Ammon's horn (tissue), 1 donor: ENCODE measurements around the gene ARHGAP22.

Experiments used
- DNase-seq: peaks from one replicate; pipeline ENCODE4 v3.0.0-alpha.2; 2016; ENCODE audit warnings: low spot score

The ARHGAP22 gene

DNA sequence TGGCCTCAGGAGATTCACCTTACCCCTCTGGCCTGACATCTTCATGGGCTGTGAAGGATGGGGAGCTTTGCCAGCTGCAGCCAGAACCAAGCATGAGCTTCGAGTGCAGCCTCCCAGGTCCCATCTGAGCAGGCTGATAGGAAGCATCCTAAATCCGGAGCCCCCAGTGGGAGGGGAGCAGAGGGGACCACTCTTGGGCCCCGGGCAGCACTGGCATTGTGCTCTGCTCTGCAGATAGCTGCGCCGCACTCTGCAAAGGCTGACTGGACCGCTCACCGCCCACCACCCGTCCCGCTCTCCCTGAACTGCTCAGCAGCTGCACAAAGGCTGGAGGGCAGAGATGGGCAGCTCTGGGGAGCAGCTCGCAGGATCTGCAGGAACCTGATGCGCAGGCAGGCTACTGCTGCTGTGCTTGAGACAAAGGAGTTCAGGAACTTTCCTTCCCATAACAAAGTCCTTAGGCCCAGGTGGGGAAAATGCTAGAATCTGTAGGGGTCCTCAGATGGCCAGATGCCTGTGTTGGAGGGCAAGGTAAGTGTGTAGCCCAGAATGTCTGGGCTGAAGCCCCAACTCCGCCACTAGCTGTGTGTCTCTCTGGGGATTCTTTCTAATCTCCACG lies 51.8 kb downstream of the ARHGAP22 start:
- no peak for DNase-seq

GRCh38 chr10:48551861-48552591 lies 52.8 kb downstream of the ARHGAP22 start:
- DNase-seq: peak; percentile 76

DNA sequence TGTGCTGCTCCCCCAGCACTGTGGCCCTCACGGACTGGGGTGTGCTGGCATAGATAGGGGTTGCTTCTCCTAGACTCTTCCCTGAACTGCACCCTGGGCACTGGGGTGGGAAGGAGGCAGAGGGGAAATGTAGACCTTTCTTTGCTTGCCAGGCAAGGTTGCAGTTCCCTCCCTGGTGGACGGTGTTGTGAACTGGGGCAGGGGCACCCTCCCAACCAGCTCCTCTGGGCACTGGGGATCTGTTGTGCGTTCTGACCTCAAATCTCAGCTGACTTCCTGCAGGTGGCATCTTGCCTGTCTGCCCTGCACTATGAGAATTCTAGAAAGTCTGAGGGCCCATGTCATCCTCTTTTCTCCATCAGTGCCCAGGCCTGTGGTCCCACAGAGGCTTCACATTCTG lies 53.9 kb downstream of the ARHGAP22 start:
- no peak for DNase-seq

DNA sequence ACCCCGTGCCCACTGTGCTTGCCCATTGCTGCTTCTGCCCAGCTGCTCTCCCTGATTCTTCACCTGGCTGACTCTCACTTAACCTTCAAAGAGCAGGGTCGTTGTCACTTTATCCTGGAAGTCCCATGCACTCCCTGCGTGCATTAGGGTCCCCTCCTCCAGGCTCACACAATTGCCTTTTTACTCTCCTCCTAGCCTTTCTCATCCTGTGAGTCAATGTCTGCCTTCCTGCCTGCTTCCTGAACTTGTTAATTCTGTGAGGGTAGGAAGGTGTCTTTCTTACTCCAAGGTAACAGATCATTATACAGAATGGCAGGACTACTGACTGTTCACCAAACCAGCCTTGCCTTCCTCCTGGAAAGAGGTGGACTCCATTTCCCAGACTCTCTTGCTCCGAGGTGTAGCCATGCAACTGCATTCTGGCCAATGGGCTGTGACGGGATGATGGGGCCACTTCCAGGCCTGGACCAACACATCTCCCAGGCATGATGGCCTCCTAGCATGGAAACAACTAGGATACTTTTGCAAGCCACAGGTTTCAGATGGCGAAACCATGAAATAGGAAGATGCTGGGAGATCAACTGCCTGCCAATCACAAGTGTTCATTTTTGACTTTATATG lies 54.7 kb downstream of the ARHGAP22 start:
- DNase-seq: no peak

DNA sequence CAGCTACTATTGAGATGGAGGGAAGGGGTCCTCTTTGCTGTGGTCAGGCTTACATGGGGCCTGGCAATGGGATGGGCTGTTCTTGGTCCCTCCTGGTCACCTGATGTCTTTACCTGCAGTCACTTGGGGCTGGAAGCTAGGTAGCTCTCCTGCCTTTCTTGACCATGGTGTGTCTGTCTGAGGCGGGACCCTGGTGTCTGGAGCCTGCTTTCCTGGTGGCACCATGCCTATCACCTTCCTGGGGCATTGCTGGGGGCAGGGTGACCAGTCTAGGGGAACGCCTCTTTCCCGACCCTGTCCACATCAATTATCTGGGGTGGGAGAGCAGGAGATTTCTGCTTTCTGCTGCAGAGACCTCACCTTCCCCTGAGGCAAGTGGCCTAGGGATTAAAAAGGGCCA lies 55.6 kb downstream of the ARHGAP22 start:
- no peak for DNase-seq

DNA sequence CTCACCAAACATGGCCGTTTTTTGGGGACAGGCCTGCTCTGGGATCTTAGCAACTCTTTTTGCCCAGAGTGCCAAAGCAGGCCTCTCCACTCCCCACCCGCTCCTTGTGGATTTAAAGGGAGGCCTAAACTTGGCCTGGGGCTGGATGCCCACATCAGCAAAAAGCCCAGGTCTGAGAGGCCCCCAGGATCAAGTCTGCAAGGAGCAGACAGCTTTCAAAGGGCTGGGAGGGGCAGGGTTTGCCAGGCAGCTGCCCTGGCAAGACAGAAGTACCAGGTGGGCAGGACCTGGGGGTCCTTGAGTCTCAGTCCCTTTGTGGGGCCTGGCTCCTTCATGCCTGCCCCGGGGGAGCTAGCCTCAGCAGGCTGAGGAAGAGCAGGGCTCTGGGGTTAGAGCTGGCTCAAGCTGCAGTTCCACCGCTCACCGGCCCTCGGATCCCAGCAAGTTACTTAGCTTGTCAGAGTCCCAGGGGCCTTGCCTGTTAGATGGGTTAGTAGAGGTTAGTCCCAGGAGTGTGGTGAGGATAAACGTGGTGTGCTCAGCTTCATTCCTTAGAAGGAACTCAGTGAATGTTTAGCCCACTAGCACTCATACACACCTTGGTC lies 56.2 kb downstream of the ARHGAP22 start:
- no peak for DNase-seq

GRCh38 chr10:48547981-48548380 lies 56.9 kb downstream of the ARHGAP22 start:
- no peak for DNase-seq

GRCh38 chr10:48547061-48547895 lies 57.6 kb downstream of the ARHGAP22 start:
- DNase-seq: no peak

- no peak for DNase-seq
Measured at GRCh38 chr10:48545462-48546145, 59.3 kb downstream of the ARHGAP22 start.

- DNase-seq: no peak
Measured at GRCh38 chr10:48543182-48543844, 61.6 kb downstream of the ARHGAP22 start.

GRCh38 chr10:48542471-48543181 lies 62.2 kb downstream of the ARHGAP22 start:
- DNase-seq: no peak

GRCh38 chr10:48541144-48541795 lies 63.6 kb downstream of the ARHGAP22 start:
- no peak for DNase-seq

- no peak for DNase-seq
Measured at GRCh38 chr10:48538611-48539010, 66.3 kb downstream of the ARHGAP22 start.

- DNase-seq: no peak
Measured at GRCh38 chr10:48536916-48537890, 67.7 kb downstream of the ARHGAP22 start.

GRCh38 chr10:48536156-48536500 lies 68.7 kb downstream of the ARHGAP22 start:
- no peak for DNase-seq

DNA sequence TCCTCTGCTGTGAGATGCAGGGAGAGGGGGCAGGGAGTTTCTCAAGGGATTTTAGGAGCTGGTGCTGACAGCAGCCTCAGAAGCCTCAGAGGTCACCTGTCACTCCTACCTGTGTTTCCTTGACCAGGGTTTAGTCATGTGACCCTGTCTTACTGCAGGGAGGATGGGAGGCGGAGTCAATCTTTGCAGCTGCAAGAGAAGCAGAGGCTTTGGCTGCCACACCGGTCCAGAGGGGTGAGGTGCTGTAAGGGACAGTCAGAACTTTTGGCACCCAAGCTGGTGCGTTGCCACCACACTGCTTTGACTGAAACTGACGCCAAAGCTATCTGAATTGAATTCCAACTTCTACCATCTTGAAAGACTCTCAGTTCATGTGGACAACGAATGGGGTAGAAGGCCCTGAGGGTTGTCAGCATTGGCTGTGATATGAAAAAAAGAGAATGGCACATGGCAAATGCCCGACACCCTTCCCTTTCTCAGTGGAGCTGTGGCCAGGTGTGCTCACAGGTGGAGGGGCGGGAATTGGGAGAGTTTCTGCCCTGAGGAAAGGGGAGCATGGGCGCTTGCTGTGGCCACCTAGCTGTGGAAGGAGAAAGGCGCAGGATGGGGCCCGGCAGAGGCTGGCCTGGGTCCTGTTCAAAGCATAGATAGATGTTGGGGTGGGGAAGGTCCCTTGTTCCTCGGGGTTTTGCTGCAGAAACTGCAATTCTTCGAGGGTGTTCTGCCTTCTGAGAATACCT lies 69.3 kb downstream of the ARHGAP22 start:
- DNase-seq: no peak

GRCh38 chr10:48533951-48534720 lies 70.7 kb downstream of the ARHGAP22 start:
- DNase-seq: peak; percentile 69
